ENCODE measurements around the gene LIPI.

GRCh38 chr21:14080764-14081096 lies 130.0 kb downstream of the LIPI start:
- TF ChIP-seq POLR2A (IDR thresholded peaks at IDR 0.05): no peak
- TF ChIP-seq, protein P1, sequence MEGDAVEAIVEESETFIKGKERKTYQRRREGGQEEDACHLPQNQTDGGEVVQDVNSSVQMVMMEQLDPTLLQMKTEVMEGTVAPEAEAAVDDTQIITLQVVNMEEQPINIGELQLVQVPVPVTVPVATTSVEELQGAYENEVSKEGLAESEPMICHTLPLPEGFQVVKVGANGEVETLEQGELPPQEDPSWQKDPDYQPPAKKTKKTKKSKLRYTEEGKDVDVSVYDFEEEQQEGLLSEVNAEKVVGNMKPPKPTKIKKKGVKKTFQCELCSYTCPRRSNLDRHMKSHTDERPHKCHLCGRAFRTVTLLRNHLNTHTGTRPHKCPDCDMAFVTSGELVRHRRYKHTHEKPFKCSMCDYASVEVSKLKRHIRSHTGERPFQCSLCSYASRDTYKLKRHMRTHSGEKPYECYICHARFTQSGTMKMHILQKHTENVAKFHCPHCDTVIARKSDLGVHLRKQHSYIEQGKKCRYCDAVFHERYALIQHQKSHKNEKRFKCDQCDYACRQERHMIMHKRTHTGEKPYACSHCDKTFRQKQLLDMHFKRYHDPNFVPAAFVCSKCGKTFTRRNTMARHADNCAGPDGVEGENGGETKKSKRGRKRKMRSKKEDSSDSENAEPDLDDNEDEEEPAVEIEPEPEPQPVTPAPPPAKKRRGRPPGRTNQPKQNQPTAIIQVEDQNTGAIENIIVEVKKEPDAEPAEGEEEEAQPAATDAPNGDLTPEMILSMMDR (IDR thresholded peaks at IDR 0.05): no peak

All from testis (tissue), 2 donors.